Inferior parietal cortex (tissue), 1 donor: ENCODE data around the gene TMEM178B.
"Not testable (repeated sequence)": the region's sequence is repeated elsewhere in the genome, so short reads cannot be mapped to it uniquely, and the experiment has no call there.

Source experiments
- DNase-seq: peaks from one replicate; pipeline ENCODE4 v3.0.0-alpha.2; 2016; ENCODE audit errors: extremely low spot score

Gene TMEM178B

DNA sequence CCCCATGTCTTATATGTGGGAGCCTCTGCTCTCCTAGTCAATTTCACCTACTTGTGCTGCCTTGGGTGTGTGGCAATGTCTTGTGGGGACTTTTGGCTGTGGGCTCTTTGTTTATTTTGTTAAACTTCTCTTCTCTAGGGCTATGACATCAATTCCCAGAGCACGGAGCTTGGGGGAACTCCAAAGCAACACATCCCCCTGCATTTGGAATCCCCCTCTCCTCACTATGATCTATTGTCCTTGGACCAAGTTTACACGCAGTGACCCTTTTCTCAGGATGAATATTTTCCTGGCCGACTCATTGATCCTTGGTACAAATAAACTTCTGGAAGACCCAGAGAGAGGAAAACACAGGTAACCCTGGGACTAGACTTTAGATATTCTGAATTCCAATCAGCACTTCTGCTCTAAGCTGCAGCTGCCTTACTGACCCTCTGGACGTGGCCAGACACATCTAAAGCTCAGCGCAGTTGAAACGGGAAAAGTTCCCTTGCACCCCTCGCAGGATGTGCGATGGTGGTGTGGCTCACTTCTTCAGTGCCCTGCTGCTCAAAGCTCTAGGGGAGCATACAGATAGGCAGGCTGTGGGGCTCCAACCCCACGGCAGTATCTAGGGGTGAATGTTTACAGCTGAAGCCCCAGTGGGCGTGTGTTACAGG is 110.8 kb downstream of the TMEM178B start:
- no peak for DNase-seq

DNA sequence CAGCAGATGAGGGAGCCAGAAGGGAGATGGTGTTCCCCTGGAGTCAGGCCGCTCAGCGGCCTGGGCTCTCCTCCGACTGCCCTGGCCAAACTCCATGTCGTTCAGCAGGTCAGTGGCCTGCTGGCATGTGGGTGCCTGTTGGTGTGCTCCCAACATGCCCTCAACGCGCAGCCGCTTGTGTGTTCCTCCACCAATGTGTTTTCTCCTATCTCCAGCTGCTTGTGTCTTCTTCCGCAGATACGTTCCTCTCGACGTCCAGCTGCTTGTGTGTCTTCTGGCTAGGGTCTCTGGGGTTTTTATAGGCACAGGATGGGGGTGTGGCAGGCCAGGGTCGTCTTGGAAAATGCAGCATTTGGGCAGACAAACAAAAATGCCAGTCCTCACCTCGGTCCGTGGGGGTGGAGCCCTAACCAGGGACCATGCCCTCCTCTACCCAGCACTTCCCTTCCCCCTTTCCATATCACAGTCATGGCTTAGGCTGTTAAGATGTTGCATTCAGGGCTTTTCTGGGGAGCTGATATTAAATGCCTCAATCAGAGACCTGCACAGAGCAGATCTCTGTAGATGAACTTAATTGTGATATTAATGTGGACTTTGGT is 111.6 kb downstream of the TMEM178B start:
- DNase-seq, result no peak

DNA sequence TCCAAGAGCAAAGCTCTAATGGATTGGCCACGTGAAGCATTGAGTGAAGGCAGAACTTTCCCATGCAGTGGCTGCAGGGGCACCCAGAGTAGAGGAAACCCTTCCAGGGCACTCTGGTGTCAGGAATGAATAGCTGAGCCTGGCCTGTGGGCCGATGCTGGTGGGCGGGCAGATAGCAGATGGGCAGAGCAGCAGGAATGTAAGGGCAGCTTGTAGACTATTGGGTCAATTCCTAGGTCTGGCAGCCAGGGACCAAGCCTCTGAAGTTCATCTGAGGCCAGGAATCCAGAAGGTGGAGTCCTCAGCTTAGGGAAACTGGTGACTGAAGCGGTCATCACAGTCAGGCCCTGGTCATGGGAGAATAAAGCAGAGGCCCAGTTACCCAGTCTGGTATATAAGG is 115.4 kb downstream of the TMEM178B start:
- DNase-seq, result no peak

DNA sequence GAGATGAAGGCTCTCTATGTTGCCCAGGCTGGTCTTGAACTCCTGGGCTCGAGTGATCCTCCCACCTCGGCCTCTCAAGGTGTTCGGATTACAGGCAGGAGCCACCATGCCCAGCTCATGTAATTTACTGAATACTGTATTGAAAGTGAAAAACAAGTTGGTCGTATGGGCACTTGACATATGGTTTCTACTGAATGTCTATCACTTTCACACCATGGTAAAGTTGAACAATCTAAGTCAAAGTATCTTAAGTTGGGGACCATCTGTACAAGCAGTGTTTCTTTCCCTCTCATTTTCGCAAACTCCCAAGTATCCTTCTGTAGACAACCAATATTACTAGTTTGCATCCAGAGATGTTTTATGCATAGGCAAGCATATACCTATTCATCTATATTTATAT is 116.6 kb downstream of the TMEM178B start:
- no peak for DNase-seq

DNA sequence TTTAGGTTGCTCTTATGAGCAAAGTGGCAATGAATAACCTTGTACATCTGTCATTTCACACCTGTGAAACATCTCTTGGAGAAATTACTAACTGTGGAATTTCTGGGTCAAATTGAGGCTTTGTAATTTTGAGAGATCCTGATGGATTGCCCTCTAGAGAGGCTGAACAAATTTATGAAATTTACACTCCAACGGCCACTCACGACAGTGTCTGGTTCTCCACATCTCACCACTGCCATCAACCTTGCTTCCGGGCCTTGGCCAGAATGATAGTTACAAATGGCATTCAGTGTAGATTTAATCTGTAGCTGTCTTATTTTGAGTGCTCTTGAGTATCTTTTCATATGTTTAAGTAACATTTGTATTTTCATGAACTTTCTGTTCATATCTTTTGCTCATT is 117.4 kb downstream of the TMEM178B start:
- no peak for DNase-seq

DNA sequence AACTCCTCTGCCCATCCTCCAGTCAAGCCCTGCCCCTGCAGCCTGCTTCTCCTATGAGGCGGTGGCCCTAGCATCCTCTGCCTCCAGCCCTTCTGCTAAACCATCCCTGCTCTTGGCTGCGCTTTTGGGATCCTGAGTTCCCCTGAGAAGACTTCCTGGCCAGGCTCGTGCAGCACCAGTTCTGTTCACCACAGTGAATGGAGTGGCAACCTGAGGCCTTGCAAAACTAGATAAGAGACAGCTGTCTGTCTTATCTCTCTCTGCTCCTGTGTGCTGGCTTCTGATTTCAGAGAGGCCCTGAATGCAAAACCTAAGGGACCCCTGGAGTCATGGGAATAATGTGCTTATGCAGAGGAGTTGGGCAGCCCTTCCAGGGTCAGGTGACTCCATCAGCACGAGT is 119.2 kb downstream of the TMEM178B start:
- no peak for DNase-seq

DNA sequence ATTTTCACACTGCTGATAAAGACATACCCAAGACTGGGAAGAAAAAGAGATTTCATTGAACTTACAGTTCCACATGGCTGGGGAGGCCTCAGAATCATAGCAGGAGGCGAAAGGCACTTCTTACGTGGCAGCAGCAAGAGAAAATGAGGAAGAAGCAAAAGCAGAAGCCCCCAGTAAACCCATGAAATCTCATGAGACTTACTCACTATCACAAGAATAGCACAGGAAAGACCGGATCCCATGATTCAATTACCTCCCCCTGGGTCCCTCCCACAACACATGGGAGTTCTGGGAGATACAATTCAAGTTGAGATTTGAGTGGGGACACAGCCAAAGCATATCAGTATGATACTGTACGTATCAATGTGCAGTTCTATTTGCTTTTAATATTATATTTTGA is 121.9 kb downstream of the TMEM178B start:
- DNase-seq, result not testable (repeated sequence)

DNA sequence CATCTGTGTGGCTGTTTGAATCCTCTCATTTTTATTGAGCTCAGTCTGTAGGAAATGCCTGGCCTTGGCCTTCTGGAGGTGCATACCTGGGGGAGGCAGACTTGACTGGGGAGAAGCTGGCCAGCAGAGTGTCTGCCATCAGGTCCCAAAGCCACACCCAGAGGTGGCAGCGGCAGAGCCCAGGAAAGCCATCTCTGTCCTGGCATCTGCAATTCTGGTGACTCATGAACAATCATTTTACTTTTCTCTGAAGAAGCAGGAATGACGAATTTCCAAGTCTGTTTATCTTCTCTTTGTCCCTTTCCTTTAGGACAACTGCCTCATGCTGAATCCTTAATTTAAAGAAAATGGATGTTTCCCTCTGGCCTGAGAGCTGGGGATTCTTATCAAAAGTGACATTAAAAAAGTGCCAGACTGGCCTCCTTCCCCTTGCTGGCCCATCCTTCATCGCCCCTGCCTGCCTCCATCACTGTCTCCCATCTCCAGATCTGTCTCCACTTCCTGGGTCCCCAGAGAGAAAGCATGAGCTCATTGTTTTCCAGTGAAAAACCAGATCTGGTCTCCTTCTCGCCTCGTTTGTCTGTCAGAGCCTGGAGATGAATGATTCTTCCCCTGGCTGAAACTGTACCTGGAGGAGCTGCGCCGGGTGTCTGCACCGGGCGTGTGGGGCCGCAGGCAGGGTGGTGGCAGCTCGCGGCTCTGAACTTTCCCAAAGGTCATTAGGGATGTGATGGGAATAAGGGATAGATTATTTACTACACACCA is 124.5 kb downstream of the TMEM178B start:
- DNase-seq, result no peak

DNA sequence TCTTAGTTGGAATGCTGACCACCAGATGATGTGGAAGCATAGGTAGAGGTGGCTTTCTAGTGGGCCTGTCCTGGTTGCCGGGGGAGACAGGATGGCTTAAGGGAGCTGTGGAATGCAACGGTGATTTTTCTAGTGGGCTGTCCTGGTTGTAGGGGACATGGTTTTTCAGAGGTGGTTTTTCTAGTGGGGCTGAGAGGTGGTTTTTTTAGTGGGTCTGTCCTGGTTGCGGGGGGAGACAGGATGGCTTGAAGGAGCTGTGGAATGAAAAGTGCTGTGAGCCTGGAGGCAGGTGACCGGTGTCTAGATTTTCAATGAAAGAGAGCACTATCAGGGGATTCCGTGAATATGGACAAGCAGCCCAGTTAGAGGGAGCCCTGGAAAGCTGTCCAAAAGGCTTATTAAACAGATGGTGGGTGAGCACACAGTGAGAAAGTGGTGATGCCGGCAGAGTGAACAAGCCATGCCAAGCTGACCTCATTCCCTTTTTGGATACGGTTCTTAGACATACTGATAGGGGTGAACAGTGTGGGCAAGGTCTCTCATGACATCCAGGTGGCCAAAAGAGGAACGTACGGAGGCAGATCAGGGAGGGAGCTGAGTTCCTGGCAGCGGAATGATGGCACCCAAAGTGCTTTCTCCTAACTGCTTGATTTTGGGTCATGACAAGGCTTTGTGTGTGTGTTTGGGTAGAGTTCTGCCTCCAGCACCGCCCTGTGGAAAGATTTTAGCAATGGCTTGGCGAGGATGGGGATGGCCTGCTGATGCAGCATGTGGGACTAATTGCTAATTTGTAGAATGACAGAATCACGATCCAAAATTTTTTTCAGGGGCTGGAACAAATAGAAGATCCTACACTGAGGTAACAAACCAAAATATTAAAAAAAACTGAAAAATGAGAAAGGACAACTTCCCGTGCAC is 126.6 kb downstream of the TMEM178B start:
- DNase-seq, result peak; percentile 18

DNA sequence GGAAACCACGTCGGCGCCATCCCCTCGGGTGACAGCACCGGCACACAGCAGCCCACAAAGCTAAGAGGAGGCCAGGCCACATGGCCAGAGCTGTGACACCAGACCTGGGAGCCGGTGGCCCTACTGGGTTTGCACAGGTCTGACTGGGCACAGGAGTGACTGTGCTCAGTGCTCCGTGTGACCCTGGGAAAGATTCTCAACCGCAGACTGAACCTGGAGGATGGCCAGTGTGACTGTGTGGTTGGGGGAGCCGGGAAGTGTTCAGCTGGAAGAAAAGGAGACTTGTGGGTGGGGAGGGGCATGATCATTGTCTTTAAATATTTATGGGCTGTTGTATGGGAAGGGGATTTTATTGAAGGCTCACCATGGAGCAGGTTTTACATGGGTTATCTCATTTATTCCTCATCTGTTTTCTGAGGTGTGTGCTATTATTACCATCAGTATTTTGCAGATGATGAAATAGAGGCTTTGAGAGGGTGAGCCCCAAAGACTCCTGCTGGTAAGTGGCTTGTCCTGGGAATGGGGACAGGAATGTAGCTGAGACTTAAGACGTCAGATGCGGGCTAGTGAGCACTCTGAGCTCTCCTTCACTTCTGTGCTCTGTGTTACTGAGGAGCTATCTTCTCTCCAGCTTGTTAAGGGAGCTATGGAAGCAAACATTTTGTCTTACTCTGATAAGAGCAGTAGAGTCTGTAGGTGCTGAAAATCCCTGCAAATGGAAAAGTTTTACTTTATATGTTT is 127.5 kb downstream of the TMEM178B start:
- DNase-seq, result no peak

DNA sequence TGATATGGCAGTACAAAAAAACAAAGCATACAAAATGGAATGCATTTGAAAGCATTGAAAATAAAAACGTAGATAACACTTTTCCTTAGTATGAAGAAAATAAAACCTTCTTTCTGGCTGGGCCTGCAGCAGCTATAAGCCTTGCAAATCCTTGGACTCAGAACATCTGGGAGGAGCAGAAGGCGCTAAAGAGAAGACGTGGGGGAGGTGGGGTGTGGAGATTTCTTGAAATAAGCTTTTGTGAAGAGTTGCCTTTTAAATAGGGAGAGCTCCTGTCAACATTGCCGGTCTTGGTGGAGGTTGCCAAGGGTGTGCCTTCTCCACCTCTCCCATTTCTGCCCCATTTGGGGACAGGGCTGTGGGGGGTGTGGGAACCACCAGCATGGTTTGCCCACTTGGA is 128.7 kb downstream of the TMEM178B start:
- peak; percentile 31 for DNase-seq

DNA sequence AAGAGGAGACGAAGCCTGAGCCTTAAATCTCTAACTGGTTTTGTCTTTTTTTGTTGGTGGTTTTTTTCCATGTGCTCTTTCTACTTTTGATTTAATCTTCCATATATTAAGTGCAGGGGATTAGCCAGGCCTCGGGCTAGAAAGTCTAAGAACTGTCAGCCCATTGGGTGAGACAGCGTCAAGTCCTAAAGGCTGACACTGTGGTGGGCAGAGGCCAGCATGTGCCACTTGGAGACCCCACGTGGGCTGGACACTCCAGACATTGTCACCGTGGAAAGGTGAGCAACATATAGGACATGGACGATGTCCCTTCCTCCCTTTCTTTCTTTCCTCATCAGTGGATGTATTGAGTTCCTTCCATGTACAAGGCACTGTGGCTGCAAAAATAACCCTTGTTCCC is 129.3 kb downstream of the TMEM178B start:
- no peak for DNase-seq

DNA sequence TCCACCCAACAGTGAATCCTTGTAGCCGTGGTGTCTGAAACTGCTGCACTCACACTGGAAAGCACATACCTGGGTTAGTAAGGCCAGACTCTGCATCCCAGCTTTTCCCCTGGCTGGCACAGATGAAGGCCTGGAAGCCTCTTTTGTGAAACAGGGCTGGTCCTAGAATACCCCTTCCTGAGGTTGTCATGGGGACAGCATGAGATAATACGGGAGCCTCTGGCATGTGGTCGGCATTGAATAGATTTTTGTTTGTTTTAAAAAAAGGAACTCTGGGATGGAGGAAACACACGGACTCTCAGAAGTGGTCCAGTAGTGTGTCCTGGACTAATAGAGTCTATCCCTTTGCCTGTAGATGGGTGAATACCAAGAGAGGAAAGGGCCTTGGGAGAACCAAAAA is 129.7 kb downstream of the TMEM178B start:
- DNase-seq, result no peak

DNA sequence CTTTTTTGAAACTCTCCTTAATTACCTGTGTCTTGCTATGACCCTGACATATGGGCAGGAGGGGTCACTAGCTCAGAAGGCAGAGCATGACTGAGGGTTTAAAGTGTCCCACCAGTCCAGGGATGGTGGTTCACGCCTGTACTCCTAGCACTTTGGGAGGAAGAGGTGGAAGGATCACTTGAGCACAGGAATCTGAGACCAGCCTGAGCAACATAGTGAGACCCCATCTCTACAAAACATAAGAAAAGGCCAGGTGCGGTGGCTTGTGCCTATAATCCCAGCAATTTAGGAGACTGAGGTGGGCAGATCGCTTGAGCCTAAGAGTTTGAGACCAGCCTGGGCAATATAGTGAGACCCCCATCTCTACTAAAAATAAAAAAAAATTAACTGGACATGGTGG is 133.8 kb downstream of the TMEM178B start:
- no peak for DNase-seq

DNA sequence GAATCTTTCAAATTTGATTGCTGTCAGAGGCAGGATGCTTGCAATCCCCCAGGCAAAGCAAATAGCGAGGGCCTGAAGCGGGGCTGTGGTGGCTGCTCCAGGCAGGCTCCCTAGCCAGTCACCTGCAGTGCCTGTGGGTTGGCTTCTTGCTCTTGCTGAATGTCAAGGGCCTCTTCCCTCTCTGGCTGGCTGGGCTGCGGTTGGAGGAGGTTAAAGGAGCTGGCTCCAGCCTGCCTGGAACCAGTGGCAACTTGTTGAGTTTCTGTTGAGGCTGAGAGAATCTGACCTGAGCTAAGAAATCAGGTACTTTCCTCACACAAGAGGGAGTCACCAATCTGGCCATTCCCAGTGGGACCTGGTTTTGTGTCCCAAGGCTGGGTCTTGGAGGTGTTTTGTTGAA is 134.7 kb downstream of the TMEM178B start:
- DNase-seq, result no peak

DNA sequence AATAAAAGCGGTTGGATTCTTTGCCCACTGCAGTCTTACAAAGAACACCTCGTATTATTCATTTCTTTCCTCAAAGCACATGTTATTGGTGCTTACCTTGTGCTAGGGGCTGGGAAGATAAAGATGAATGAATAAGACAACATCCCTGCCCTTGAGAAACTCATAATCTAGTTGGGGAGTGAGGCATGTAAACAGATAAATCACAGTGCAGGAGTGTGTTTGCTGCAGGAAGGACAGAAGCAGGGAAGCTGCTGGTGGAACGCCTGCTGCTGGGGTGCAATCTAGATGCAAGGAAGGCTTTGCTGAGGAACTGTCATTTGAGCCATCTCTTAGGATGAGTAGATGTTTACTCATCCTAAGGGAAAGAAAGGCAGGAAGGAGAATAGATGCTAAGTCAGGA is 135.6 kb downstream of the TMEM178B start:
- no peak for DNase-seq

DNA sequence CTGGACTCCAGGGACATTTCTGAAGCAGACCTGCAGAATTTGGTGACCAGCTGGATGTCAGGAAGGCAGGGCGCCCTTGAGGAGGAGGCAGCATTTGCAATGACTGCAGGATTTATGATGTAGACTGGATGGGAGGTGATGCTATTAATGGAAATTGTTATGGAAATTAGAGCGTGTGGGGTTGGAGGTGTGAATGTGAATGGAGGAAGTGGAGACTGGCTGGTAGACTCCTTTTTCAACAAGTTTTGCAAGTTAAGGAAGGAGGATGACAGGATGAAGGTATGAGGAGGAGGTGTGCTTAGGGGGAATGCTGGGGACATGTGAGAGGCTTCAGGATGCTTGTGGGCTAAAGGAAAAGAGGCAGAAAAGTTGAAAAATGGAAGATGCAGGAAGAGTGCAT is 137.0 kb downstream of the TMEM178B start:
- DNase-seq, result no peak

DNA sequence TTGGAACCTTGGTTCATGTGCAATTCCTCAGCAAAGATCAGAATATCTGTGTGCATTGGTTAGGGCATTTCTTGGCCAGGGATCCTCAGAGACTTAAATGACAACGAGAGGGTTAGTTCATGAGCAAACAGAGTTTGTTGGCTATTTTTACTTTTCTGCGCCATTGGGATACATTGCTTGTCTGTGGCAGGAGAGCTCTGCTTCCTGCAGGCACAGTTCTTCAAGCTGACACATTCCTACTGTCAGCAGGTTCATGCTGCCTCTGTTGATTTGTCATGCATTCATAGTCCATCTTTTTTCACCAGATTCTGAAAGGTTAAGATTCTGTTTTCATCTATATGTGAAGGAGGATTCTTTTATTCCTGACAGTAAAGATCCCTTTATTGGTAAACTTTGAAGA is 139.4 kb downstream of the TMEM178B start:
- no peak for DNase-seq

DNA sequence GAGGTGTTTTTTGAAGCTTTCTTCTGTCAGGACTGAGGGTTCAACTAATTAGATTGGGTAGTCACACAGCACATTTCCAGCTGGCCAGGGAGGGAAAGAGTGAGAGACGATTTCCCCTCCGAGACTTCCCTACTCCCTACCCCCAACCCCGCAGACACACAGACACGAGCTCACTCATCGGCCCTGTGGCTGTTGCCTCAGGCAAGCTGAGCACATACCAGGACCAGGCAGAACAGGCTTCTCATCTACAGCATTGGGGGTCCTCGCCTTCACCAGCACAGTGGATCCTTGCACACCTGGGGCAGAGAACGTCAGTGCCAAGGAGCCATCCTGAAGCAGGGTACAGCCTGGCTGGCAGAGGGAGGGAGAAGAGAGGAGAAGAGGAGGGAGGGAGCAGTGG is 144.1 kb downstream of the TMEM178B start:
- no peak for DNase-seq

DNA sequence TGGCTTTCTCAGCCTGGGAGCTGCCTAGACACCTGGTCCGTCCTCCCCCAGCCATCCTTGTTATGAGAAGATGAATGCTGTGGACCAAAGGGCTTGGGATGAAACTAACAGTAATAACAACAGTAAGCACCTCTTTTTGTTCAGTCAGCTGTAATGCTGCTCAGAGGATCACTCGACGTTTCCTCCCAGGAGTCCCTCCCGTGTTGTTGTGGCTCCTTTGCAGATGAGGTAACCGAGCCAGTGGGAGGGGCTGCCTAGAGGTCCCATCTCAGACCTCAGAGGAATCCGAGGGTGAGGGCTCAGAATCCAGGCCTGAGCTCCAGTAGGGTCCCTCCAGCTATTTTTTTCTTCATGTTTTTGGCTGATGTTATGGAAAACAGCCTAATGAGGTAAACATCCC is 145.1 kb downstream of the TMEM178B start:
- no peak for DNase-seq

DNA sequence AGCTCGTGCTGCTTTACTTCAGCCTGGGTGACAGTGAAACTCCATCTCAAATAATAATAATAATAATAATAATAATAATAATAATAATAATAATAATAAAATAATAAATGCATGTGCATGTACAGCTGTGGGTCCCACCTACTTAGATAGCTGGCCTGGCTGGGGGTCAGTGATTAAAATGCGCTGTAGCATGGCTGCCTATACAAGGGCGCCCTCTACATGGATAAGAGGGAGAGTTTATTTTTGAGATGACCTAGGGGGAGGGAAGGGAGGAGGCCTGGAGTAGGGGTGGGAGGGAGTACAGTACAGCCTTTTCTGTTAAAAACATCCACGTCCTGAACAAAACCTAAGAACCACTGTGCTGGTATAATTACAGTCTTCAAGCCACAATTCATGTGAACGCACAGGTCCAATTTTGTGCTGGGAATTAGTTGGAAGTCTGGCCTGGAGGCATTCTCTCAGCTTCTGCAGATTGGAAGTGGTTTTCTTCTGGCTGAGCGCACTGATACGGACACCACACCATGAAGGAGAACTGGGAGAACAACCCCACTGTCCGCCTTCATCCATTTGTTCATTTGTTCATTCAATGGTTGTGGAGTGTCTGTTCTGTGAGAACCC is 146.5 kb downstream of the TMEM178B start:
- DNase-seq, result no peak
